ENCODE data around the gene PGC. TPM values are rescaled to one million over a fixed set of nuclear protein-coding genes. Genes with fewer than 3 reads are reported as not detected.
A peak's percentile ranks its signal among the peaks of the same experiment; 100 is the strongest.

The PGC gene
- total and polyA plus RNA-seq, 8 donors: 1.0 to 33.6 (median 3.2) TPM

DNA sequence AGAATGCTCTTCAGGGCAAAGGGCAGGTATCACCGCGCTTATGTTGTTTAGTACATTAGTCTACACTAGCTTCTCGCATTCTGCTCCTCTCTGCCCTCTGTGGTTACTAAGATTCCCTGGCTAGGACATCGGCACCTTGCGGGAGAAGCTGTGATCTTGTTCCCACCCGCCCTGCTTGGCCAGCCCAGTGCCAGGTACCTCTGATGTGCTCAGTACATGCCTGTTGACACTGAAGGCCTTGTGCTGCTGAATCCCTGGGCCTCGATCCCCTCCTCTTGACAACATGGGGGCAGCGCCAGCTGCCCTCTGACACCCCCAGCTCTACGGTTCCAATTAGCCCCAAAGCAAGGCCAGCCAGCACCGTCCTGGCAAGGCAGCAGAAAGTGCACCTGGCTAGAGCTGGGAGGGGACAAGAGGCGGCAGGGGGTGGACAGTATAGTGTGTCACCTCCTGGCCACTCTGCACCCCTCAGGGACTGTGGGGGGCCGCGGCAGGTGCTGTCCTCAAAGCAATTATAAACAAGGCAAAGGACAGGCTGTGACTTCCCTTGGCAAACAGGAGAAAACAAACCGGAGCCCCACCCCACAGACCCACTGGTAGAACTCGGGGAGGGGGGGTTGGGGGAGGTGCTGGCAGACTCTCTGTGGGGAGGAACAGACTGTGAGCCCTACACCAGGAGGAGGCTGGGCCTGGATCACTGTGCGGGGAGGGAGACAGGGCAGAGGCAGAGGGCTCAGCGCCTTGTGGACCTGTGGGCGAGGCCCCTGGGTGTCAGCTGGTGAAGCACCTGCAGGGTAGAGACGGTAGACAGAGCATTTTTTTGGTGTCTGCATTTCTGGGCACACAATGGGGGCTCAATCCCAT lies 18.9 kb downstream of the PGC start:
- intact Hi-C loops (cut with DNase I): no loop called here
- H3K9me3 ChIP-seq: no peaks in the 10 kb centered on the region
- no peak overlapping the region for H3K4me3 ChIP-seq
- TF ChIP-seq, protein P1, sequence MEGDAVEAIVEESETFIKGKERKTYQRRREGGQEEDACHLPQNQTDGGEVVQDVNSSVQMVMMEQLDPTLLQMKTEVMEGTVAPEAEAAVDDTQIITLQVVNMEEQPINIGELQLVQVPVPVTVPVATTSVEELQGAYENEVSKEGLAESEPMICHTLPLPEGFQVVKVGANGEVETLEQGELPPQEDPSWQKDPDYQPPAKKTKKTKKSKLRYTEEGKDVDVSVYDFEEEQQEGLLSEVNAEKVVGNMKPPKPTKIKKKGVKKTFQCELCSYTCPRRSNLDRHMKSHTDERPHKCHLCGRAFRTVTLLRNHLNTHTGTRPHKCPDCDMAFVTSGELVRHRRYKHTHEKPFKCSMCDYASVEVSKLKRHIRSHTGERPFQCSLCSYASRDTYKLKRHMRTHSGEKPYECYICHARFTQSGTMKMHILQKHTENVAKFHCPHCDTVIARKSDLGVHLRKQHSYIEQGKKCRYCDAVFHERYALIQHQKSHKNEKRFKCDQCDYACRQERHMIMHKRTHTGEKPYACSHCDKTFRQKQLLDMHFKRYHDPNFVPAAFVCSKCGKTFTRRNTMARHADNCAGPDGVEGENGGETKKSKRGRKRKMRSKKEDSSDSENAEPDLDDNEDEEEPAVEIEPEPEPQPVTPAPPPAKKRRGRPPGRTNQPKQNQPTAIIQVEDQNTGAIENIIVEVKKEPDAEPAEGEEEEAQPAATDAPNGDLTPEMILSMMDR (IDR thresholded peaks at IDR 0.05): no peak
- DNase-seq (peak in 1 of 6 donors; percentile 50), ATAC-seq (peak in 3 of 4 donors; percentile 18 to 66 (median 40)), FAIRE-seq (no peak)
- H3K27me3 ChIP-seq: no peaks in the 10 kb centered on the region
- H3K36me3 ChIP-seq: no peaks in the 10 kb centered on the region
- H3K27ac ChIP-seq: no peak overlapping the region
- H3K4me1 ChIP-seq: peaks cover 0 to 7% (median 0%) of the 10 kb centered on the region in 3 donors
- 80% methylated on average over 19 of the region's 19 CpGs for WGBS, 2 donors

DNA sequence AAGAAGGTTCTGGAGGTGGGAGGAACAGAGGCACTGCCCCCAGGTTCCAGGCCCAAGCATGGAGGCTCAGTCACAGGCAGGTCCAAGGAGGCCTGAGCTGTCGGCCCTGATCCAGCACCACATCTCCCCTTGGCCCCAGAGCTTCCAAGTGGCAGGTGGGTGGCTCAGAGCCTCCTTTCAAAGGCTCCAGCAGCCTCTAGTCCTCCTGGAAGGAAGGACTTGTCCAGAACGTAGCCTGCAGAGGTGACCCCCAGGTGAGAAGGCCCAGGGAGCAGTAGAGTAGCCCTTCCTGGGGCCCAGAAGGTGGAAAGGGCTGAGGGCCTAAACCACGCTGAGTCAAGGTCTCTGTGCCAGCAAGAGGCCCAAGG lies 19.5 kb downstream of the PGC start:
- Histone ChIP-seq H3K4me3 (no peak overlapping the region), H3K27me3 (no peaks in the 10 kb centered on the region), H3K9me3 (no peaks in the 10 kb centered on the region), H3K27ac (no peak overlapping the region), H3K4me1 (peaks cover 0 to 4% (median 0%) of the 10 kb centered on the region in 3 donors), H3K36me3 (no peaks in the 10 kb centered on the region)
- WGBS, 2 donors: 92% methylated on average over 3 of the region's 3 CpGs
- intact Hi-C loops (cut with DNase I): no loop called here
- no peak for FAIRE-seq
- no peak for ATAC-seq
- TF ChIP-seq, protein P1 (IDR thresholded peaks at IDR 0.05): no peak
- peak in 1 of 6 donors; percentile 31 for DNase-seq

DNA sequence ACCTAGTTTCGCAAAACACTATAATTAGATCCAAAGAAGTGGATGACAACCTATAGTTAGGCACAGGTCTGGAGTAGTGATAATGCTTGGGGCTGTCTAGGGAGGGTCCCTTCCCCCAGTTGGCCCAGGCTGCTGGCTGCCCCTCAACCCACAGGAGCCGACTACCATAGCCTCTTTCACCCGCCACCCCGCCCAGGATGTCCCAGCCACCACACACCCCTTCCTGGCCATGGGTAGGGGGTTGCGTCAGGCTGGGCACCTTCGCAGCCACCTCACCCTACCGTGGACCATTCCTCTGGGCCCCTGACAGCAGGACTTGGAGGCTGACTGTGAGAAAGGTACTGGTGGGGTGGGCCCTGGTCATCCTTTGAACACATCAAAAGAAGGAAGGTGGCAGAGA lies 20.3 kb downstream of the PGC start:
- ATAC-seq (no peak), FAIRE-seq (no peak), DNase-seq (peak in 1 of 6 donors; percentile 44)
- TF ChIP-seq, protein P1 (IDR thresholded peaks at IDR 0.05): no peak
- 75 to 93% methylated on average over 7 of the region's 7 CpGs for WGBS, 2 donors
- H3K4me1 ChIP-seq: peaks cover 0 to 4% (median 0%) of the 10 kb centered on the region in 3 donors
- intact Hi-C loops (cut with DNase I): no loop called here
- H3K27me3 ChIP-seq: no peaks in the 10 kb centered on the region
- no peaks in the 10 kb centered on the region for H3K36me3 ChIP-seq
- H3K27ac ChIP-seq: no peak overlapping the region
- H3K4me3 ChIP-seq: no peak overlapping the region
- H3K9me3 ChIP-seq: no peaks in the 10 kb centered on the region

DNA sequence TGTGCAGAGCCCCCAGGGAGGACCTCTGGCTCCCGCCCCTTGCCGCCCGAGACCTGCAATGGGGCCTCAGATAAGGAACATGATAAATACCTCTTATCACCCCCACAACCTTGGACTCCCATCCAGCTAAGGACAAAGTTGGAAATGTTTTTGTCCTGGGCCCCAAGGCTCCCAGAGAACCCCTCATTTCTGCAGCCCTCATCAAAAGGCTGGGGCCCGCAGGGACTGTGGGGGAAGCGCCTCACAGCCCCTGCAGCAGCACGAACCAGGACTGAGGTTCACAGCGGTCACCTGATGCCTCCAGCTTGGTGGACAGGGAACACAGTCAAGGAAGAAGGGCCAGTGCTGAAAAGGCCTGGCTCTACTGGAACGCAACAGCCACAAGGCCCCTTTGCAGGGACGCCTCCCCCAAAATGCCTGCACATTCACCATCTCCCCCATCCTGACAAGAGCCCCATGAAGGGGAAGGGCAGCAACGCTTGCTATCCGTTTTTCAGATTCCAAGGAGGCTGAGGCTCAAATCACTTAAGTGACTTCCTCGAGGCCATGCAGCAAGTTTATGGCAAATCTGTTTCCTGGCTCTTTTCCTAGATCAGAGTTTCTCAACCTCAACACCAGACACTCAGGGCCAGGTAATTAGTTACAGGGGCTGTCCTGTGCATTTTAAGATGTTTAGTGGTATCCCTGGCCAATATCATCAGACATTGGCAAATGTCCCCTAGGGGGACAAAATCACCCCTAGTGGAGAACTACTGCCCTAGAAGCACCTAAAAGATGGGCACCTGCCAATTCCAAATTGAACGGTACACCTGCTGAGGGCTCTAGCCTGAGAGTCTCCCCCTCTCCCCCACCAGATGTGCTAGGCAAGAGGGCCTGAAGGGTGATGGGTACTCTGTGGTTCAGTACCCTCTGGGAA lies 22.4 kb downstream of the PGC start:
- no peak for FAIRE-seq
- peaks cover 0 to 4% (median 0%) of the 10 kb centered on the region in 3 donors for H3K4me1 ChIP-seq
- H3K4me3 ChIP-seq: no peak overlapping the region
- no peaks in the 10 kb centered on the region for H3K36me3 ChIP-seq
- 63 to 65% methylated on average over 13 of the region's 13 CpGs for WGBS, 2 donors
- intact Hi-C loops (cut with DNase I): no loop called here
- no peaks in the 10 kb centered on the region for H3K9me3 ChIP-seq
- H3K27me3 ChIP-seq: no peaks in the 10 kb centered on the region
- peak overlapping the region in 1 of 4 donors; percentile 62 for H3K27ac ChIP-seq
- peak in 1 of 6 donors; percentile 39 for DNase-seq
- TF ChIP-seq, protein P1 (IDR thresholded peaks at IDR 0.05): no peak
- no peak for ATAC-seq

Data from pancreas (tissue), 10 donors.